ENCODE data around the gene ZNF45.
"Not testable (repeated sequence)": the region's sequence is repeated elsewhere in the genome, so short reads cannot be mapped to it uniquely, and the experiment has no call there.

Gene ZNF45

DNA sequence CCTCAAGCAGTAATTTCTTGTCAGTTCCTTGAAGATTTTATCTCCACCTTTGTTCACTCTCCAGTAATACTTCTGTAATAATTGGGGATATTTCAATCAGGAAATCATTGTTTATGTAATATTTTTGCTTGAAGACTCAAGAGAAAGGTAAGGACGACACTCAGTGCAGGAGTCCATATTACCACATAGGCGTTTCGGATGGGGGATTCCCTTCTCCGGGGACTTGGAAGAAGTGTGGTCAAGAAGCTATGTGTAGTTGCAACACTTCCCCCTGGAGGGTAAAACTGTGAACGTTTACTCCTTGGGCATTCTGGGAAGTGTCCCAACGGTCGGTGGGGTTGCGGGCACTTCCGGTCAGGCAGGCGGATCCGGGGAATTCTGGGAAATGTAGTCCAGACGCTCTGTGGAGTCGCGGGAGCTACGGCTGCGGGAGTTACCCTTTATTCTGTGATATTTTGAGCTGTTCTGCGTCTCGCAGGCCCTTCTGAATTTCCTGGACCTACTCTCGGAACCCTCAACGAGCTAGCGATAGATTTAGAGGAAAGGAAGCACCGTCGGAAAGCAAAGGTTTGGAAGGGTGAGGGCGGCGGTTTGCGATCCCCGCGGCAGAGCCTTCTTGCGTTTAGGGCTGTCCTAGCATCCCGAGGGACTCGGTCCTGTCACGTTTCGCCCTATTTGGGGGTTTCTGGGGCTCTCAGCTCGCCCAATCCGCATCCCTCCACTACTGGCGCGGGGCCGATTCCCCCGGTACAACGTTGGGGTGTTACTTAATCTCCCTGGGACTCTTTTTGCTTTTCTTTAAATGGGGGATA lies 16.0 kb upstream of the ZNF45 start, which contains the start of gene ZNF221:
Gene ZNF221 (plus strand): TSS at position 395 of the 812 bp plus-strand sequence. CDS start 11,499 bp downstream, outside the sequence.
- TF ChIP-seq POU2F2 (IDR thresholded peaks at IDR 0.05; ENCODE audit: low read depth, low read length) (peak; percentile 57; the same call in 1 of the 2 replicates), PAX5 (IDR thresholded peaks at IDR 0.05; ENCODE audit: insufficient read depth, low read length, severe bottlenecking) (no peak), TAF1 (IDR thresholded peaks at IDR 0.05; ENCODE audit: low read depth, low read length) (peak; percentile 58; the same call in 1 of the 2 replicates), SPI1 (IDR thresholded peaks at IDR 0.05; ENCODE audit: low read depth, low read length) (peak; percentile 50), POLR2AphosphoS5 (IDR thresholded peaks at IDR 0.05; ENCODE audit: low read depth, low read length) (no peak), POLR2A (IDR thresholded peaks at IDR 0.05; ENCODE audit: low read depth, low read length) (0 out of 2 replicates have a peak, but pooled peaks have one; percentile 17)
- peak; percentile 96 for FAIRE-seq
- peak; percentile 65 for DNase-seq (ENCODE audit: insufficient read length, low spot score)

DNA sequence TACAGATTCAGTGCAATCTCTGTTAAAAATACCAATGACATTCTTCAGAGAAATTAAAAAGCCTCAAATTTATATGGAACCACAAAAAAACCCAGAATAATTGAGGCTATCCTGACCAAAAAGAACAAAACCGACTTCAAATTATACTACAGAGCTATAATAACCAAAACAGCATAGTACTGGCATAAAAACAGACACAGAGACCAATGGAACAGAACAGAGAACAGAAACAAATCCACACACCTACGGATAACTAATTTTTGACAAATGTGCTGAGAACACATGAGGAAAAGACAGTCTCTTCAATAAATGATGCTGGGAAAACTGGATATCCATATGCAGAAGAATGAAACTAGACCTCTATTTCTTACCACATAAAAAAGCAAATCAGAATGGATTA lies 14.7 kb upstream of the ZNF45 start:
- FAIRE-seq; DNase-seq (ENCODE audit: insufficient read length, low spot score): not testable (repeated sequence)

DNA sequence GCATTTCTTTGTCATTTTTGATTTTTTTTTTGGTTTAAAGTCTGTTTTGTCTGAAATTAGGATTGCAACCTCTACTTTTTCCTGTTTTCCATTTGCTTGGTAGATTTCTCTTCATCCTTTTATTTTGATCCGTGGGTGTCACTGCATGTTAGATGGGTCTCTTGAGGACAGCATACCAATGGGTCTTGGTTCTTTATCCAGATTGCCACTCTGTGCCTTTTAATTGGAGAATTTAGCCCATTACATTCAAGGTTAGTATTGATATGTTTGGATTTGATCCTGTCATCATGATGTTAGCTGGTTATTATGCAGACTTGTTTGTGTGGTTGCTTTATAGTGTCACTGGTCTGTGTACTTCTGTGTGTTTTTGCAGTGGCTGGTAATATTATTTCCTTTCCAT lies 12.3 kb upstream of the ZNF45 start:
- not testable (repeated sequence) for DNase-seq (ENCODE audit: insufficient read length, low spot score); FAIRE-seq

- DNase-seq (ENCODE audit: insufficient read length, low spot score) (no peak), FAIRE-seq (no peak)
- TF ChIP-seq PAX5 (IDR thresholded peaks at IDR 0.05; ENCODE audit: insufficient read depth, low read length, severe bottlenecking) (no peak), POLR2A (IDR thresholded peaks at IDR 0.05; ENCODE audit: low read depth, low read length) (no peak), SPI1 (IDR thresholded peaks at IDR 0.05; ENCODE audit: low read depth, low read length) (no peak), POU2F2 (IDR thresholded peaks at IDR 0.05; ENCODE audit: low read depth, low read length) (no peak), TAF1 (IDR thresholded peaks at IDR 0.05; ENCODE audit: low read depth, low read length) (no peak), POLR2AphosphoS5 (IDR thresholded peaks at IDR 0.05; ENCODE audit: low read depth, low read length) (no peak)
Measured at GRCh38 chr19:43941209-43941608, 6.1 kb upstream of the ZNF45 start.

- no peak for FAIRE-seq
- TF ChIP-seq POU2F2 (IDR thresholded peaks at IDR 0.05; ENCODE audit: low read depth, low read length) (no peak), POLR2AphosphoS5 (IDR thresholded peaks at IDR 0.05; ENCODE audit: low read depth, low read length) (no peak), SPI1 (IDR thresholded peaks at IDR 0.05; ENCODE audit: low read depth, low read length) (no peak), PAX5 (IDR thresholded peaks at IDR 0.05; ENCODE audit: insufficient read depth, low read length, severe bottlenecking) (no peak), TAF1 (IDR thresholded peaks at IDR 0.05; ENCODE audit: low read depth, low read length) (no peak), POLR2A (IDR thresholded peaks at IDR 0.05; ENCODE audit: low read depth, low read length) (no peak)
- DNase-seq (ENCODE audit: insufficient read length, low spot score): no peak
Measured at GRCh38 chr19:43940719-43941118, 5.6 kb upstream of the ZNF45 start.

DNA sequence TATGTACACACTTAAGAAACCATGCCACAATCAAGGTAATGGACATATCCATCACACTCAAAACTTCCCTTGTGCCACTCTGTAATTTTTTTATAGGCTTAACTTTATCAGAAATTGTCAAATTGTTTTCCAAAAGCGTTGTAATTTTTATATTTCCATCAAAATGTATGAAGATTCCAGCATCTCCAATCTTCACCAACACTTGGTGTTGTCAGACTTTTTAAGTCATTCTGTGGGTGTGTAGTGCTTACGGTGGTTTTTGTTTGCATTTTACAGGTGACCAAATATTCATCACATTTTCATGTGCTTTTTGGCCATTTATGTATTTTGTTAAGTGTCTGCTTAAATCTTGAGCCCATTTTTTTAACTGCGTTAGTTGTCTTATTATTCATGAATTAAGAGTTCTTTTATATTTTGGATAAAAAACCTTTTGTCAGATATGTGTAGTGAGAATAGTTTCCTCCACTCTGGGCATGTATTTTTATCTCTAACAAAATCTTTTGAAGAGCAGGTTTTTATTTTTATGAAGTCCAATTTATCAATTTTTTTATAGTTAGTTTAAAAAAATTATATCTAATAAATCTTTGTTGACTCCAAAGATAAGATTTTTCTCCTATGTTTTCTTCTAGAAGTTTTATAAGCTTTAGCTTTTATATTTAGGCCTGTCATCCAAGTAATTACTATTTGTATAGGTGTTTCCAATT lies 4.6 kb upstream of the ZNF45 start:
- DNase-seq (ENCODE audit: insufficient read length, low spot score): no peak
- no peak for FAIRE-seq
- TF ChIP-seq SPI1 (IDR thresholded peaks at IDR 0.05; ENCODE audit: low read depth, low read length) (no peak), TAF1 (IDR thresholded peaks at IDR 0.05; ENCODE audit: low read depth, low read length) (no peak), PAX5 (IDR thresholded peaks at IDR 0.05; ENCODE audit: insufficient read depth, low read length, severe bottlenecking) (no peak), POLR2AphosphoS5 (IDR thresholded peaks at IDR 0.05; ENCODE audit: low read depth, low read length) (no peak), POLR2A (IDR thresholded peaks at IDR 0.05; ENCODE audit: low read depth, low read length) (no peak), POU2F2 (IDR thresholded peaks at IDR 0.05; ENCODE audit: low read depth, low read length) (no peak)

- DNase-seq (ENCODE audit: insufficient read length, low spot score): no peak
- no peak for FAIRE-seq
- no peak for TF ChIP-seq POLR2AphosphoS5 (IDR thresholded peaks at IDR 0.05; ENCODE audit: low read depth, low read length)
- no peak for TF ChIP-seq POLR2A (IDR thresholded peaks at IDR 0.05; ENCODE audit: low read depth, low read length)
Measured at GRCh38 chr19:43936188-43936587, 1.1 kb upstream of the ZNF45 start.

DNA sequence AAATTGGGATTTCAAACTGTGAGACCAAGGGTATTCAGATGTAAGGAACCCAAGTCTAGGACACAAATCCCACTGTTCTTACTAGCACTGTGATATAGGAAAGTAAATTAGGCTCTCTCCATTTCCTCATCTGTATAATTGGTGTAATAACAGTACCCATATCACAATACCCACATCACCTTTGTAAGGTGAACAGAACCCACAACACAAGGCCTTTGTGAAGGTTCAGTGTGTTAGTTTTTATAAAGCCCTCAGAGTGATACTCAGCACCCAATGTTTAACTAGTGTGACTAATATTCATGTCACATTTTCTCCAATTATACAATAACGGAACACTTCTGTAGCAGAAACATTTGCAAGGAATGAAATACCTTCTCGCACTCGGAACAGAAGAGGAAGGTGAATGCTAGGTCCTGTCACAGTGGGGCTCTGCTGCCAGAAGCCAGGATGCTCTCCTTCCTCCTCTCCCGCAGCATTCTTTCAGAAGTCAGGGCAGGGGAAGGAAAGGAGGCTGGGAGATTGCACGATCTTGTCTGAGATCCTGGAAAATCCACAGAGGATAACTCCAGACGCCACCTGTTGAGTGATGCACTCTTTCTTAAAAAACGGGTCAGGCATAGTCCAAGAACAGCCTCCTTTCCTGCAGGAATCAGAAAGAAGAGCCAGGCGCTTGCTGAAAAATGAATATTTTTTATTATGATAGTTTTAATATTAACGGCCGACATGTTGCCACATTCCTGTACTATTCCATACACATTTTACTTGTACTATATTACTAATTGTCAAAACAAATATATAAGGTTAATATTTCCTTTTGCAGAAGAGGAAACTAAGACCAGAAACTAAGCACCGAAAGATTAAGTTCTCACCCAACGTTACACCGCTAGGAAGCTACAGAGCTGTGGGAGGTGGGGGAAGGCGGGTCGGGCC lies 762 bp downstream of the ZNF45 start:
- no peak for TF ChIP-seq TAF1 (IDR thresholded peaks at IDR 0.05; ENCODE audit: low read depth, low read length)
- TF ChIP-seq POLR2A (IDR thresholded peaks at IDR 0.05; ENCODE audit: low read depth, low read length): no peak
- no peak for TF ChIP-seq POU2F2 (IDR thresholded peaks at IDR 0.05; ENCODE audit: low read depth, low read length)
- TF ChIP-seq SPI1 (IDR thresholded peaks at IDR 0.05; ENCODE audit: low read depth, low read length): no peak
- no peak for TF ChIP-seq PAX5 (IDR thresholded peaks at IDR 0.05; ENCODE audit: insufficient read depth, low read length, severe bottlenecking)
- no peak for TF ChIP-seq POLR2AphosphoS5 (IDR thresholded peaks at IDR 0.05; ENCODE audit: low read depth, low read length)
- FAIRE-seq (peak; percentile 16), DNase-seq (ENCODE audit: insufficient read length, low spot score) (no peak)

DNA sequence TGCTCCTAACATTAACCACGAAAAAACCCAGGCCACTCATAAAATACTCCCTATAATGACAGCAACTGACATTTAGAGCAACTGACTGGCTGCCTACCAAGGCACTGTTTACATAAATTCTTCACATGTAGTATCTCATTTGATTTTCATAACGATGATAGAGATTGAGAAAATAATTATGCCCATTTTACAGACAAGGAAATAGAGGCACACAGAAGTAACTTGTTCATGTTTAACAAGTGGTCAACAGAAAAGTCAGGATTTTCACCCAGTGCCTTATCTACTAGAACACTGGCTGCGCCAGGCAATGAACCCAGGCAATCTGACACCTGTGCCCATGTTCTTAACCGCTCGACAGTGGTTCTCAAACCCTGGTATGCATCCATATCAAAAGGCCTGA lies 6.3 kb downstream of the ZNF45 start:
- FAIRE-seq (no peak), DNase-seq (ENCODE audit: insufficient read length, low spot score) (no peak)
- no peak for TF ChIP-seq TAF1 (IDR thresholded peaks at IDR 0.05; ENCODE audit: low read depth, low read length)
- TF ChIP-seq POLR2AphosphoS5 (IDR thresholded peaks at IDR 0.05; ENCODE audit: low read depth, low read length): no peak
- no peak for TF ChIP-seq PAX5 (IDR thresholded peaks at IDR 0.05; ENCODE audit: insufficient read depth, low read length, severe bottlenecking)
- TF ChIP-seq POU2F2 (IDR thresholded peaks at IDR 0.05; ENCODE audit: low read depth, low read length): no peak
- TF ChIP-seq POLR2A (IDR thresholded peaks at IDR 0.05; ENCODE audit: low read depth, low read length): no peak
- TF ChIP-seq SPI1 (IDR thresholded peaks at IDR 0.05; ENCODE audit: low read depth, low read length): no peak
